ENCODE measurements around the gene LRRC18. TPM values are rescaled to one million over a fixed set of nuclear protein-coding genes. Genes with fewer than 3 reads are reported as not detected.

Gene LRRC18
- total and polyA plus RNA-seq, 4 donors = 1.8 to 4.5 (median 2.7) TPM

DNA sequence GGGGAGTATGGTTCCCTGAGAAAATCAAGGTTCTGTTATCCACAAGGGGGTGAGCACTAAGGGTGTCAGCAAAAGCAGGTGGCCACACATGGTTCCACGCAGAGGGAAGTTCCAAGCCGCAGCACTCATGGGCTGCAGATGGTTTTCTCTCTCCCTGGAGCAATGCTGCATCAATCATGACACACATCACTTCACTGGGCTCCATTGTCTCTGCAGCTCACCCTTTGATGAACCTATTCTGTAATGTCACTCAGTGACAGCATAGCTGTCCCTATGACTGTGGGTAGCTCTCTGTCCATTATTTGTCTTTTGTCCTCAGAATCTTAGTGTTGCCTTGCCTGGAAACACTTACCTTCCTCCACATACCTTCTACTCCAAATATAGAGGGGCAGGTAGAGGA lies 34.8 kb downstream of the LRRC18 start:
- Histone ChIP-seq H3K9ac (ENCODE audit: insufficient read depth in 1 of 2, low read length in 2 of 2) (no peak overlapping the region), H3K4me1 (ENCODE audit: control insufficient read depth in 5 of 5, insufficient read depth in 5 of 5, low read length in 5 of 5) (peaks cover 0 to 4% (median 0%) of the 10 kb centered on the region in 5 donors), H3K4me3 (no peak overlapping the region), H3K9me3 (ENCODE audit: control insufficient read depth in 4 of 4, insufficient read depth in 3 of 4, low read length in 3 of 4) (peaks cover 0 to 2% (median 0%) of the 10 kb centered on the region in 4 donors), H3K27me3 (ENCODE audit: control insufficient read depth in 3 of 3, insufficient read depth in 3 of 3, low read length in 2 of 3) (no peaks in the 10 kb centered on the region), H3K27ac (ENCODE audit: low read depth in 1 of 2, low read length in 1 of 2) (no peak overlapping the region), H3K36me3 (ENCODE audit: control insufficient read depth in 4 of 4, insufficient read depth in 4 of 4, low read length in 4 of 4) (no peaks in the 10 kb centered on the region)
- no peak for DNase-seq
- WGBS, 2 donors = 89 to 98% methylated on average over 2 of the region's 2 CpGs
- TF ChIP-seq, protein P1, sequence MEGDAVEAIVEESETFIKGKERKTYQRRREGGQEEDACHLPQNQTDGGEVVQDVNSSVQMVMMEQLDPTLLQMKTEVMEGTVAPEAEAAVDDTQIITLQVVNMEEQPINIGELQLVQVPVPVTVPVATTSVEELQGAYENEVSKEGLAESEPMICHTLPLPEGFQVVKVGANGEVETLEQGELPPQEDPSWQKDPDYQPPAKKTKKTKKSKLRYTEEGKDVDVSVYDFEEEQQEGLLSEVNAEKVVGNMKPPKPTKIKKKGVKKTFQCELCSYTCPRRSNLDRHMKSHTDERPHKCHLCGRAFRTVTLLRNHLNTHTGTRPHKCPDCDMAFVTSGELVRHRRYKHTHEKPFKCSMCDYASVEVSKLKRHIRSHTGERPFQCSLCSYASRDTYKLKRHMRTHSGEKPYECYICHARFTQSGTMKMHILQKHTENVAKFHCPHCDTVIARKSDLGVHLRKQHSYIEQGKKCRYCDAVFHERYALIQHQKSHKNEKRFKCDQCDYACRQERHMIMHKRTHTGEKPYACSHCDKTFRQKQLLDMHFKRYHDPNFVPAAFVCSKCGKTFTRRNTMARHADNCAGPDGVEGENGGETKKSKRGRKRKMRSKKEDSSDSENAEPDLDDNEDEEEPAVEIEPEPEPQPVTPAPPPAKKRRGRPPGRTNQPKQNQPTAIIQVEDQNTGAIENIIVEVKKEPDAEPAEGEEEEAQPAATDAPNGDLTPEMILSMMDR (IDR thresholded peaks at IDR 0.05; ENCODE audit: control extremely low read depth, extremely low read depth) = no peak
- no peak for ATAC-seq (ENCODE audit: insufficient read depth, low FRiP score)

DNA sequence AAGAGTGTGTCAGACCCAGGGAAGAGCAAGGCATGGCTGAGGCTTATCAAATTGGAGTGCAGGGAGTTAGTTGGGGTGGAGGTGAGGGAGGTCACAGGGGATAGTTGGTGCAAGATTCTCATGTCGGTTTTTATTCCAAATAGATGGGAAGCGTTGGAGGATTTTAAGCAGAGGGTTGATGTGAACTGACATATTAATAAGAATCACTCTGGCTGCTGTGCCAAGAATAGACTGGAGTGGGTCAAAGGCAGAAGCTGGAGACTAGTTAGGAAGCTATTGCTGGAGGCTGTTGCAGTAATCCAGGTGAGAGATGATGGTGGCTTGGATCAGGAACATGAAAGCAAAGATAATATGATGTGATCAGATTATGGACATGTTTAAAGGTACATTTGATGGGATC lies 36.5 kb downstream of the LRRC18 start:
- Histone ChIP-seq H3K9ac (ENCODE audit: insufficient read depth in 1 of 2, low read length in 2 of 2) (no peak overlapping the region), H3K9me3 (ENCODE audit: control insufficient read depth in 4 of 4, insufficient read depth in 3 of 4, low read length in 3 of 4) (peaks cover 0 to 2% (median 0%) of the 10 kb centered on the region in 4 donors), H3K4me3 (no peak overlapping the region), H3K36me3 (ENCODE audit: control insufficient read depth in 4 of 4, insufficient read depth in 4 of 4, low read length in 4 of 4) (no peaks in the 10 kb centered on the region), H3K27ac (ENCODE audit: low read depth in 1 of 2, low read length in 1 of 2) (no peak overlapping the region), H3K4me1 (ENCODE audit: control insufficient read depth in 5 of 5, insufficient read depth in 5 of 5, low read length in 5 of 5) (peaks cover 0 to 4% (median 0%) of the 10 kb centered on the region in 5 donors), H3K27me3 (ENCODE audit: control insufficient read depth in 3 of 3, insufficient read depth in 3 of 3, low read length in 2 of 3) (no peaks in the 10 kb centered on the region)
- TF ChIP-seq, protein P1 (IDR thresholded peaks at IDR 0.05; ENCODE audit: control extremely low read depth, extremely low read depth) = no peak
- 77 to 87% methylated on average over 2 of the region's 2 CpGs for WGBS, 2 donors
- DNase-seq (no peak), ATAC-seq (ENCODE audit: insufficient read depth, low FRiP score) (no peak)

DNA sequence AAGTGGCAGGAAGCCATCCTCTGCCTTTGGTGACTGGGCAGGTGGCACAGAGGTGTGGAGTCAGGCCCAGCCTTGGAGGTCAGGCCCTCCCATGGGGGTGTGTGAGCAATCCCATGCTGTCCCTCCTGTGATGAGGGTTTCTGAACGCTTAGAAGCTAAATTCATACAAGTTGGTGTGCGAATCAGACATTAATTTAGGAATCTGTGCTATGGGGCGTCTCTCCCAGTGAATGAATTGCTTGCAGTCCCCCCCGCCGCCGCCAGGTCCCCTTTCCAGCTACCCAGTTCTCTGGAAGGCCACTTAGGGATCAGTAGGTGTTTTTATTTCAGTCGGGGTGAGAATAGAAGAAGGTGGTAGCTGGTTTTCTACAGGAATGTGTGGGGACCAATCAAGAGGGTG lies 37.5 kb downstream of the LRRC18 start:
- no peak overlapping the region for H3K4me3 ChIP-seq
- H3K36me3 ChIP-seq (ENCODE audit: control insufficient read depth in 4 of 4, insufficient read depth in 4 of 4, low read length in 4 of 4) = no peaks in the 10 kb centered on the region
- ATAC-seq (ENCODE audit: insufficient read depth, low FRiP score) = no peak
- DNase-seq = no peak
- no peak overlapping the region for H3K27ac ChIP-seq (ENCODE audit: low read depth in 1 of 2, low read length in 1 of 2)
- TF ChIP-seq, protein P1 (IDR thresholded peaks at IDR 0.05; ENCODE audit: control extremely low read depth, extremely low read depth) = no peak
- peaks cover 0 to 4% (median 0%) of the 10 kb centered on the region in 5 donors for H3K4me1 ChIP-seq (ENCODE audit: control insufficient read depth in 5 of 5, insufficient read depth in 5 of 5, low read length in 5 of 5)
- WGBS, 2 donors = 95 to 99% methylated on average over 7 of the region's 7 CpGs
- peaks cover 0 to 2% (median 0%) of the 10 kb centered on the region in 4 donors for H3K9me3 ChIP-seq (ENCODE audit: control insufficient read depth in 4 of 4, insufficient read depth in 3 of 4, low read length in 3 of 4)
- H3K27me3 ChIP-seq (ENCODE audit: control insufficient read depth in 3 of 3, insufficient read depth in 3 of 3, low read length in 2 of 3) = no peaks in the 10 kb centered on the region
- H3K9ac ChIP-seq (ENCODE audit: insufficient read depth in 1 of 2, low read length in 2 of 2) = no peak overlapping the region

DNA sequence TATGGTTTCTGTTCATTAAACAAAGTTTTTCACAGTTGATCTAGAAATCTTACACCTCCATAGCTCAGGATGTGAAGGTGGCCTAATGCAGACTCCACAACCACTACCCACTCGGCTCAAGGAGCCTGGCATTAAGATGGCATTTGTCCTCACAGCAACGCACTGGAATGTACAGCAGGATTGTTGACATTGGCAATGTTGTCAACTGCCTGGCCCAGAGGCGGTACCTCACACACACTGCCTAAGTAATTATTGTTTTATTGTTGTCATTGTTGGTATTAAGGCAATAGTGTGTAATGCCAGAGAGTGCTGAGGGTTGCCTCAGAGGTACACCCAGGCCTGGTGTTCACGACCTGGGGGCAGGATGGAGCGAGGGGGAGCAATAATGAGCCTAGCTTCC lies 38.3 kb downstream of the LRRC18 start:
- Histone ChIP-seq H3K9me3 (ENCODE audit: control insufficient read depth in 4 of 4, insufficient read depth in 3 of 4, low read length in 3 of 4) (peaks cover 0 to 2% (median 0%) of the 10 kb centered on the region in 4 donors), H3K36me3 (ENCODE audit: control insufficient read depth in 4 of 4, insufficient read depth in 4 of 4, low read length in 4 of 4) (no peaks in the 10 kb centered on the region), H3K4me1 (ENCODE audit: control insufficient read depth in 5 of 5, insufficient read depth in 5 of 5, low read length in 5 of 5) (peaks cover 0 to 4% (median 0%) of the 10 kb centered on the region in 5 donors), H3K27me3 (ENCODE audit: control insufficient read depth in 3 of 3, insufficient read depth in 3 of 3, low read length in 2 of 3) (no peaks in the 10 kb centered on the region), H3K4me3 (no peak overlapping the region), H3K27ac (ENCODE audit: low read depth in 1 of 2, low read length in 1 of 2) (no peak overlapping the region), H3K9ac (ENCODE audit: insufficient read depth in 1 of 2, low read length in 2 of 2) (no peak overlapping the region)
- WGBS, 2 donors = 69 to 70% methylated on average over 5 of the region's 5 CpGs
- DNase-seq = no peak
- ATAC-seq (ENCODE audit: insufficient read depth, low FRiP score) = no peak
- TF ChIP-seq, protein P1 (IDR thresholded peaks at IDR 0.05; ENCODE audit: control extremely low read depth, extremely low read depth) = no peak
